ENCODE data around the gene ABCC6. TPM values are rescaled to one million over a fixed set of nuclear protein-coding genes. Genes with fewer than 3 reads are reported as not detected.
A peak's percentile ranks its signal among the peaks of the same experiment; 100 is the strongest.

Gene ABCC6
- total and polyA plus RNA-seq, 2 of the 13 experiments (the other 11 are each of a cell fraction or from before 2014, with no cell fraction given): 82.4 to 105 TPM

DNA sequence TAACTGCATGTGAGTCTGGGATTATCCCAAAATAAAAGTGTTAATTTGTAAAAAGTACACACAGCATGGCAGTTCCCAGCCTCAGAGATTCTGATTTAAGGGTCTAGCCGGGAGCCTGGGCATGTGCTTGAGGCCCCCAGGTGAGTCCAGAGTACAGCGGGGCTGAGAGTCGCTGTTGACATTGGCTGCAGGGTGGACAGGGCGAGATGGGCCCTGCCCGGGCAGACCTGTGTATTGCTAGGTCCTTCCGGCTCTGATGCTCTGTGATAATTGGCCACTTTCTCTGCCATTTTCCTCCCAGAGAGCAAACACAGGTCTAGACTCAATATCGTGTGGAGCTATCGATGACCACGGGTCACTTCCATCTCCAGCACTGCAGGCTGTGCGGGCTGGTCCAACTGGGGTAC, 73.6 kb downstream of the ABCC6 start (continued):
- TF ChIP-seq, protein P1, sequence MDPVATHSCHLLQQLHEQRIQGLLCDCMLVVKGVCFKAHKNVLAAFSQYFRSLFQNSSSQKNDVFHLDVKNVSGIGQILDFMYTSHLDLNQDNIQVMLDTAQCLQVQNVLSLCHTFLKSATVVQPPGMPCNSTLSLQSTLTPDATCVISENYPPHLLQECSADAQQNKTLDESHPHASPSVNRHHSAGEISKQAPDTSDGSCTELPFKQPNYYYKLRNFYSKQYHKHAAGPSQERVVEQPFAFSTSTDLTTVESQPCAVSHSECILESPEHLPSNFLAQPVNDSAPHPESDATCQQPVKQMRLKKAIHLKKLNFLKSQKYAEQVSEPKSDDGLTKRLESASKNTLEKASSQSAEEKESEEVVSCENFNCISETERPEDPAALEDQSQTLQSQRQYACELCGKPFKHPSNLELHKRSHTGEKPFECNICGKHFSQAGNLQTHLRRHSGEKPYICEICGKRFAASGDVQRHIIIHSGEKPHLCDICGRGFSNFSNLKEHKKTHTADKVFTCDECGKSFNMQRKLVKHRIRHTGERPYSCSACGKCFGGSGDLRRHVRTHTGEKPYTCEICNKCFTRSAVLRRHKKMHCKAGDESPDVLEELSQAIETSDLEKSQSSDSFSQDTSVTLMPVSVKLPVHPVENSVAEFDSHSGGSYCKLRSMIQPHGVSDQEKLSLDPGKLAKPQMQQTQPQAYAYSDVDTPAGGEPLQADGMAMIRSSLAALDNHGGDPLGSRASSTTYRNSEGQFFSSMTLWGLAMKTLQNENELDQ (CRISPR knock-in tag; IDR thresholded peaks at IDR 0.05; ENCODE audit: borderline replicate concordance): no peak
- TF ChIP-seq RFX3 (CRISPR knock-in tag; IDR thresholded peaks at IDR 0.05): no peak
- TF ChIP-seq ZMAT3 (CRISPR knock-in tag; conservative IDR thresholded peaks at IDR 0.05): no peak
- TF ChIP-seq, protein P2, sequence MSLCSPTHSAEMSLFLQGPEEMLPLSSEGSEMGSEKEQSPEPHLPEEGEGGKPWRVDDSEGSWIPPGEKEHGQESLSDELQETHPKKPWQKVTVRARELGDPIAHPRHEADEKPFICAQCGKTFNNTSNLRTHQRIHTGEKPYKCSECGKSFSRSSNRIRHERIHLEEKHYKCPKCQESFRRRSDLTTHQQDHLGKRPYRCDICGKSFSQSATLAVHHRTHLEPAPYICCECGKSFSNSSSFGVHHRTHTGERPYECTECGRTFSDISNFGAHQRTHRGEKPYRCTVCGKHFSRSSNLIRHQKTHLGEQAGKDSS (CRISPR knock-in tag; IDR thresholded peaks at IDR 0.05; ENCODE audit: borderline replicate concordance, low read depth): 0 out of 2 replicates have a peak, but pooled peaks have one; percentile 56
- TF ChIP-seq TCF7 (IDR thresholded peaks at IDR 0.05; ENCODE audit: low read depth): no peak
- peak; percentile 25; the same call in 1 of the 2 replicates for TF ChIP-seq FOXK2 (IDR thresholded peaks at IDR 0.05)
- peak; percentile 96 for TF ChIP-seq HNF4A (CRISPR knock-in tag; IDR thresholded peaks at IDR 0.05)
- TF ChIP-seq ZNF703 (CRISPR knock-in tag; IDR thresholded peaks at IDR 0.05; ENCODE audit: borderline replicate concordance): no peak
- TF ChIP-seq, protein P3, sequence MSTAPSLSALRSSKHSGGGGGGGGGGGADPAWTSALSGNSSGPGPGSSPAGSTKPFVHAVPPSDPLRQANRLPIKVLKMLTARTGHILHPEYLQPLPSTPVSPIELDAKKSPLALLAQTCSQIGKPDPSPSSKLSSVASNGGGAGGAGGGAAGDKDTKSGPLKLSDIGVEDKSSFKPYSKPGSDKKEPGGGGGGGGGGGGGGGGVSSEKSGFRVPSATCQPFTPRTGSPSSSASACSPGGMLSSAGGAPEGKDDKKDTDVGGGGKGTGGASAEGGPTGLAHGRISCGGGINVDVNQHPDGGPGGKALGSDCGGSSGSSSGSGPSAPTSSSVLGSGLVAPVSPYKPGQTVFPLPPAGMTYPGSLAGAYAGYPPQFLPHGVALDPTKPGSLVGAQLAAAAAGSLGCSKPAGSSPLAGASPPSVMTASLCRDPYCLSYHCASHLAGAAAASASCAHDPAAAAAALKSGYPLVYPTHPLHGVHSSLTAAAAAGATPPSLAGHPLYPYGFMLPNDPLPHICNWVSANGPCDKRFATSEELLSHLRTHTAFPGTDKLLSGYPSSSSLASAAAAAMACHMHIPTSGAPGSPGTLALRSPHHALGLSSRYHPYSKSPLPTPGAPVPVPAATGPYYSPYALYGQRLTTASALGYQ (CRISPR knock-in tag; IDR thresholded peaks at IDR 0.05): 0 out of 2 replicates have a peak, but pooled peaks have one; percentile 63
- no peak for TF ChIP-seq ZNF547 (CRISPR knock-in tag; IDR thresholded peaks at IDR 0.05)
- TF ChIP-seq NFKBIZ (CRISPR knock-in tag; IDR thresholded peaks at IDR 0.05): 0 out of 2 replicates have a peak, but pooled peaks have one; percentile 74
- TF ChIP-seq, protein P4, sequence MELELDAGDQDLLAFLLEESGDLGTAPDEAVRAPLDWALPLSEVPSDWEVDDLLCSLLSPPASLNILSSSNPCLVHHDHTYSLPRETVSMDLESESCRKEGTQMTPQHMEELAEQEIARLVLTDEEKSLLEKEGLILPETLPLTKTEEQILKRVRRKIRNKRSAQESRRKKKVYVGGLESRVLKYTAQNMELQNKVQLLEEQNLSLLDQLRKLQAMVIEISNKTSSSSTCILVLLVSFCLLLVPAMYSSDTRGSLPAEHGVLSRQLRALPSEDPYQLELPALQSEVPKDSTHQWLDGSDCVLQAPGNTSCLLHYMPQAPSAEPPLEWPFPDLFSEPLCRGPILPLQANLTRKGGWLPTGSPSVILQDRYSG (CRISPR knock-in tag; IDR thresholded peaks at IDR 0.05): peak; percentile 83; the same call in 1 of the 2 replicates
- TF ChIP-seq NR3C1 (CRISPR knock-in tag; IDR thresholded peaks at IDR 0.05): no peak
- TF ChIP-seq ZBTB42 (CRISPR knock-in tag; IDR thresholded peaks at IDR 0.05): no peak
- TF ChIP-seq, protein P5, sequence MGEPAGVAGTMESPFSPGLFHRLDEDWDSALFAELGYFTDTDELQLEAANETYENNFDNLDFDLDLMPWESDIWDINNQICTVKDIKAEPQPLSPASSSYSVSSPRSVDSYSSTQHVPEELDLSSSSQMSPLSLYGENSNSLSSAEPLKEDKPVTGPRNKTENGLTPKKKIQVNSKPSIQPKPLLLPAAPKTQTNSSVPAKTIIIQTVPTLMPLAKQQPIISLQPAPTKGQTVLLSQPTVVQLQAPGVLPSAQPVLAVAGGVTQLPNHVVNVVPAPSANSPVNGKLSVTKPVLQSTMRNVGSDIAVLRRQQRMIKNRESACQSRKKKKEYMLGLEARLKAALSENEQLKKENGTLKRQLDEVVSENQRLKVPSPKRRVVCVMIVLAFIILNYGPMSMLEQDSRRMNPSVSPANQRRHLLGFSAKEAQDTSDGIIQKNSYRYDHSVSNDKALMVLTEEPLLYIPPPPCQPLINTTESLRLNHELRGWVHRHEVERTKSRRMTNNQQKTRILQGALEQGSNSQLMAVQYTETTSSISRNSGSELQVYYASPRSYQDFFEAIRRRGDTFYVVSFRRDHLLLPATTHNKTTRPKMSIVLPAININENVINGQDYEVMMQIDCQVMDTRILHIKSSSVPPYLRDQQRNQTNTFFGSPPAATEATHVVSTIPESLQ (CRISPR knock-in tag; conservative IDR thresholded peaks at IDR 0.05): no peak
- TF ChIP-seq, protein P6, sequence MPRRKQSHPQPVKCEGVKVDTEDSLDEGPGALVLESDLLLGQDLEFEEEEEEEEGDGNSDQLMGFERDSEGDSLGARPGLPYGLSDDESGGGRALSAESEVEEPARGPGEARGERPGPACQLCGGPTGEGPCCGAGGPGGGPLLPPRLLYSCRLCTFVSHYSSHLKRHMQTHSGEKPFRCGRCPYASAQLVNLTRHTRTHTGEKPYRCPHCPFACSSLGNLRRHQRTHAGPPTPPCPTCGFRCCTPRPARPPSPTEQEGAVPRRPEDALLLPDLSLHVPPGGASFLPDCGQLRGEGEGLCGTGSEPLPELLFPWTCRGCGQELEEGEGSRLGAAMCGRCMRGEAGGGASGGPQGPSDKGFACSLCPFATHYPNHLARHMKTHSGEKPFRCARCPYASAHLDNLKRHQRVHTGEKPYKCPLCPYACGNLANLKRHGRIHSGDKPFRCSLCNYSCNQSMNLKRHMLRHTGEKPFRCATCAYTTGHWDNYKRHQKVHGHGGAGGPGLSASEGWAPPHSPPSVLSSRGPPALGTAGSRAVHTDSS (CRISPR knock-in tag; conservative IDR thresholded peaks at IDR 0.05): no peak
- TF ChIP-seq ATAD3A (CRISPR knock-in tag; IDR thresholded peaks at IDR 0.05): no peak
- 0 out of 2 replicates have a peak, but pooled peaks have one; percentile 58 for TF ChIP-seq ZNF749 (CRISPR knock-in tag; IDR thresholded peaks at IDR 0.05; ENCODE audit: borderline replicate concordance)
- TF ChIP-seq, protein P7, sequence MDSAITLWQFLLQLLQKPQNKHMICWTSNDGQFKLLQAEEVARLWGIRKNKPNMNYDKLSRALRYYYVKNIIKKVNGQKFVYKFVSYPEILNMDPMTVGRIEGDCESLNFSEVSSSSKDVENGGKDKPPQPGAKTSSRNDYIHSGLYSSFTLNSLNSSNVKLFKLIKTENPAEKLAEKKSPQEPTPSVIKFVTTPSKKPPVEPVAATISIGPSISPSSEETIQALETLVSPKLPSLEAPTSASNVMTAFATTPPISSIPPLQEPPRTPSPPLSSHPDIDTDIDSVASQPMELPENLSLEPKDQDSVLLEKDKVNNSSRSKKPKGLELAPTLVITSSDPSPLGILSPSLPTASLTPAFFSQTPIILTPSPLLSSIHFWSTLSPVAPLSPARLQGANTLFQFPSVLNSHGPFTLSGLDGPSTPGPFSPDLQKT (CRISPR knock-in tag; IDR thresholded peaks at IDR 0.05; ENCODE audit: borderline replicate concordance): no peak

Data from HepG2 (cell line).